GM18867 (cell line): Measurements from ENCODE around the gene AGPAT3.

Source experiments
- ATAC-seq: cut with Tn5 transposase; IDR thresholded peaks from one replicate; pipeline ENCODE4 v1.9.1; 2021; ENCODE audit warnings: mild to moderate bottlenecking, moderate library complexity; ENCODE audit not compliant: unreplicated experiment

Gene AGPAT3

GRCh38 chr21:43921571-43921978 is 56.6 kb downstream of the AGPAT3 start:
- ATAC-seq: no peak

- no peak for ATAC-seq
Observed at GRCh38 chr21:43921979-43922945, 57.2 kb downstream of the AGPAT3 start.

GRCh38 chr21:43922949-43923348 is 57.9 kb downstream of the AGPAT3 start:
- no peak for ATAC-seq

DNA sequence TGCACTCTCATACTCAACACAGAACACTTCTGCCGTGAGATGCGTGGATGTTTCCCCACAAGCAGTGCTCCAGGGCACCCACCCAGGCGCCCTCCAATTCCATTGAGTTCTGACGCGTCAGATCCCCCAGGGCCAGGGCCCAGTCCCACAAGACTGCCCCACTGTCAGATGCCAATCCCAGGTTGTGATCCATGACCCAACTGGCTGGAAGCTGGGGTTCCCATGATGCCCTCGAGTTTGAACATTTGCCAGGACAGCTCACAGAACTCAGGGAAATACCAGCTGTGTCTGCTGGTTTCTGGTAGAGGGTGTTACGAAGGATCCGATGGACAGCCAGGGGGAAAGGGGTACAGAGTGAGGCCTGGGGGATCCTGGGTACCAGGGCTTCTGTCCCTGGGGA is 58.4 kb downstream of the AGPAT3 start:
- ATAC-seq: no peak

DNA sequence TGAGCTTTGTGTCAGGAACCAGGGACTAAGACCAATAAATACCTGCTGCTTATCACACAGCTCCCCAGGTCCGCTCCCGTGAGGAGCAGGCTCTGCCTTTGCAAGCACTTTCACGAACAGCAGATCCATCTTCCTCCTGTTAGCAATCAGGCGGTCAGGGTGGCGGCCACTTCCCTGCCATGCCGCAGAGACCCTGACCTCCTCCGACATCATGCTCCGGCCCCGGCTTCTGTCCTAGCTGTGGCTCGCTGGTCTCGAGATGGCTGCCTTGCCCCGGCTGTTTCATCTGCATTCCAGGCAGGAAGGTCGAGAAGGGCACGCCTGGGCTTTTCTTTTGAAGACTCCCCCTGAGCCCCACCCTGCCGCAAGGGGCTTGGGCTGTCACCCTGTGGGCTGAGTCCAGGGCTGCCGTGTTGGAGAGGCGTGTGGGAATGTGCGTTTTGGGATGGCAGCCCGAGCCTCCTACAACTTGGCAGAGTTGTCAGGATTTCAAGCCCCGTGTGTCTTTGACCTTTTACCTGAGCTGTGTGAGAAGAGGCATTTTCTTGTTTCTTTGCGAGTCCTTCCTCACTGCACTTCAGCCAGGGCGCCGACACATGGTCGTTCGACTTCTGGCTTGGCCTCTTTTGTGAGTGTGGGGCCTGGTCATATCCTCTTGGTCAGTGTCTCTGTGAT is 59.5 kb downstream of the AGPAT3 start:
- no peak for ATAC-seq

GRCh38 chr21:43925096-43925481 is 60.1 kb downstream of the AGPAT3 start:
- ATAC-seq: no peak

GRCh38 chr21:43925609-43926008 is 60.6 kb downstream of the AGPAT3 start:
- ATAC-seq: no peak

- ATAC-seq: no peak
Observed at GRCh38 chr21:43926196-43926595, 61.2 kb downstream of the AGPAT3 start.

DNA sequence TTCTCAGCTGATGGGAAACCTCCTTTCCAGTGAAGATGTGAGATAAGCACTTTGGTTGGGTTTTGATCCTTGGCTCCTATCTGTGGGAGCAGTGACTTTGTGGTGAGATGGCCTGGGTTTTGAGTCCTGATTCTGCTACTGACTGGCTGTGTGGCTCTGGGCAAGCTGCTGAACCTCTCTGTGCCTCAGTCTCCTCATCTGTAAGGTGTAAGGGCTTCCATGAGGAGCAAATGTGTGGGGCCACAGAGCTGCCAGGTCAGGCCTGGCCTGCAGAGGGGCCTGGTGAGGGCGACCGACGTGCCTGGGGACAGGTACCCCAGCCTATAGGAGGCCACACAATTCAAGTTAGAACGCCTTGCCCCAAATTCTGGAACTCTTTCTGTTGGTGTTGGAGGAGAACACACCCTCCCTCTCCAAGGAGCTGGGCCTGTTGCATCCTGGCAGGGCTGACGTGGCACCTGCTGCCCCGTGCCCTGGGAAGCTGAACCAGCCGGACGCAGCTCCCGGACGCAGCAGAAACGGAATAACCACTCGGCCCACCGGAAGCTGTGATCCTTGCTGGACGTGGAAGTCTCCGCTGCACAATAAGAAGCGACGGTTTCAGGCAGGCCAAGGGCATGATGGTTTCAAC is 62.7 kb downstream of the AGPAT3 start:
- no peak for ATAC-seq

DNA sequence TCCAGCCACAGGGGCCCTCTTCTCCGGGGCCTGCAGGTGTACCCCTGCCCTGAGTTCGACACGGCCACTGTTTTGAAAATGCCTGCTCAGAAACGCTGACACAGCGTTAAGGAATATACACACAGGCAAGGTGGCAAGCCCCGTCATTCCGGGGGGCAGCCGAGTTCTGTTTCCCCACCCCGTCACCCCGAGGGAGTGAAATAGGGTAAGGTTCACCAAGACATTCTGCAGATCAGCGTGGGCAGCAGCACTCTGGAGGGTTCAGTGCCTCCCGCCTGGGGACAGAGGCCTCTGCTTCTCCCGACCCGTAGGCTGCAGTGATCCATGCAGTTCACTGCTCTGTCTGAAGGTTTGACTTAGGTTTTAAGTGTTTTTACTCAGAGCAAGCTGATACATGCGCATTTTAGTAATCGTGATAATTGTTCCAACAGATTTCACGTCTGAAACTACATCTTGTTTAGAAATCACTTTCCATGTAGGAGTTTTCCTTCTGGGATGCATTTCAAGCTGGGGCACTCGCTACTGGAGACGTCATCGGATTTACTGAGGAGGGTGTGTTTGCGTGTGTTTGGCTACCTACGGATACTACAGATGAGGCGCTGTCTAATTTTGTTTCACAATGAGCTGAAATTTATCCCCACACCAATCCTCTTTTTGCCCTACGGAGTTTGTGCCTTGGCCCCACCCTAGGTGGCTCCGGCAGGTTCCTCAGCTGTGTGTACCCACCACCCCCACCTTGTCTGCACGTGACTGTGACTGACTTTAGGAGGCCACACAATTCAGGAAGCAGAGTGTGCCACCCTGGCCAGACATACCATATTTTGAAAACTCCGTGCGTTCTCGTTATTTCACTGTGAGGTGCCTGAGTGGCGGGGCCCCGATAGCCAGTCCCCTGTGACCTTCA is 63.5 kb downstream of the AGPAT3 start:
- no peak for ATAC-seq

DNA sequence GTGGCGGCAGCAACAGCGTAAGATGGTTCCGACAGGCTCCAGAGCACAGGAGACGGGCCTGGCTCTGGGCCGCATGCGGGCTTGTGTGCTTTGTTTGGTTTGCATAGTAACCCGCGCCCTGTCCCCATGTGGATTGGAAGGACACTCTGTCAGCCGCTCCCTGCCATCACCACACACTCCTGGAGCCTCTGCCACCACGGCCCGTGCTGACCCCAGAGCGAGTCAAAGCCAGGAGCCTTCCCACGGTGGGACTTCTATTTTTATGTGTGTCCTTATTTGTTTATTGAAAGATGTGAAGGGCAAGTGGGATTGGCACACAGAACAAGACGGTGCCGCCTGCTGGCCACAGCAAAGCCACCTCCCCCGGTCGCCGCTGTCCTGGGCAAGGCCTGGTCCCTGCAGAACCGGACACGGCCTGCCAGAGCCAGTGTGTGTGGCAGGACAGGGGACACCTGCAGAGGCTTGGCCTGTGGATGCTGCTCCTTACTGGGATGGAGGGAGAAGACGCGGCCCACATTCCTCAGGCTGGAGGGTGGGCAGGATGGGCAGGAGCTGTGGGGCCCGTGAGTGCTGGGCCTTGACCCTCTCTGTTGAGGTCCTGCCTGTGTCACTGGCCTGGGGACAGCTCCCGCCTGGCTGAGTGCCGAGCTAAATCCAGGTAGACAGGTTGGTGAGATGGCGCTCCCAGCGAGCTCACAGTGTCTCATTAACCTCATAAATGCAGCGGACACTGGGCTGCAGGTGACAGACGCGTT is 64.4 kb downstream of the AGPAT3 start:
- ATAC-seq: no peak

- ATAC-seq: no peak
Observed at GRCh38 chr21:43930074-43930847, 65.2 kb downstream of the AGPAT3 start.

GRCh38 chr21:43930848-43931375 is 65.9 kb downstream of the AGPAT3 start:
- no peak for ATAC-seq

DNA sequence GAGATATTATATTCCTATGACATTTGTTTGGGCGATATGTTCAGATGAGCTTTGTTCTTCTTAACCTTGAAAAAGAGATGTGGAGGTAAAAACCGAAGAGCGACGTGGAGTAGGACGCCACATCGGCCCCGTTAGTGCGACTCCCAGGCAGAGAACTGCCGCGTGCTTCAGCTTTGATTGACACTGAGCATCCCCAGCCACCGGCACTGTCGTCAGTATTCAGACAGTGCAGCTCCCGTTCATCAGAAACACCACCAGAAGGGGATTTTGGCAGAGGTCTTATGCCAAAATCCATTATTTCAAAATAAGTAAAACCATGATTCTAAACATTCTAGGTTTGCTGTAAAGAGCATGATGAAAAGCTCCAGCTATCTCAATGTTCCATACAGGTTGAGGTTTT is 66.5 kb downstream of the AGPAT3 start:
- no peak for ATAC-seq

DNA sequence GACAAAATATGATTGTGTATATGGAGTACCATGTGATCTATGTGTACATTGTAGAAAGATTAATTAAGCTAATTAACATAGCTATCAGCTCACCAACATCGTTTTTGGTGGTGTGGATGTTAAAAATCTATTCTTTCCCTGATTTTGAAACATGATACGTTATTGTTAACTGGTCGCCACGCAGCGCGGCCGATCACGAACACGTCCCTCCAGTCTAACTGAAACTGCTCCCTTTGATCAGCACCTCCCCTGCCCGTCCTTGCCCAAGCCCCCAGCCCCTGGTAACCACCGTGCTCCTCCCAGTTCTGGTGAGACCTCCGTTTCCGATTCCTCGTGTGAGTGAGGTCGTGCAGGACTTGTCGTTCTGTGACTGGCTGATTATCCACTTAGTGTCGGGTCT is 67.0 kb downstream of the AGPAT3 start:
- ATAC-seq: no peak

- ATAC-seq: no peak
Observed at GRCh38 chr21:43933199-43933598, 68.2 kb downstream of the AGPAT3 start.

DNA sequence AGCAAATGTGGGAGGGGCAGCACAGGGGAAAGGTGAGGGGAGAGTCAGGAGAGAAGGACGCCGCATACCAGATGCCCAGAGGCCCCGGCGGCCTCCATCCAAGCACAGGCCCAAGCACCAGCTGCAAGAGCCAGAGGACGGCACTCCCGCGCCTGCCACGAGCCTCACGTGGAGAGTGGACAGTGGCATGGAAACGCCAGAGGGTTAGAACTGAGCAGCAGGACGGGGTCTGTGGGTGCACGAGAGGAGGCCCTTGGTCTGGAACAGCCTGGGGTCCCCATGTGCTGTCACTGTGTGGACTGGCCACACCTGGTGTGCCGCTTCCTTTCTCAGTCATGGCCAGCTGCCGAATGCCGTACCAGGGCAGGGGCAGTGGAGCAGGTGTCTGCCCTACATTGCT is 68.7 kb downstream of the AGPAT3 start:
- ATAC-seq: no peak

- ATAC-seq: no peak
Observed at GRCh38 chr21:43934116-43934515, 69.1 kb downstream of the AGPAT3 start.
